ENCODE data around the gene SAP30BP. TPM values are rescaled to one million over a fixed set of nuclear protein-coding genes. Genes with fewer than 3 reads are reported as not detected.

SAP30BP gene
- total RNA-seq, 1 donor: 45.8 TPM

GRCh38 chr17:75755205-75755901, 88.2 kb downstream of the SAP30BP start:
- TF ChIP-seq CTCF (IDR thresholded peaks at IDR 0.05; ENCODE audit: insufficient read depth, low read length): no peak
- H3K4me3 ChIP-seq (ENCODE audit: low read depth, low read length): no peak overlapping the region
- DNase-seq (ENCODE audit: low read depth): no peak

GRCh38 chr17:75755990-75756389, 88.9 kb downstream of the SAP30BP start:
- DNase-seq (ENCODE audit: low read depth): no peak
- no peak overlapping the region for H3K4me3 ChIP-seq (ENCODE audit: low read depth, low read length)
- no peak for TF ChIP-seq CTCF (IDR thresholded peaks at IDR 0.05; ENCODE audit: insufficient read depth, low read length)

GRCh38 chr17:75756451-75757085, 89.4 kb downstream of the SAP30BP start:
- no peak for TF ChIP-seq CTCF (IDR thresholded peaks at IDR 0.05; ENCODE audit: insufficient read depth, low read length)
- DNase-seq (ENCODE audit: low read depth): no peak
- H3K4me3 ChIP-seq (ENCODE audit: low read depth, low read length): no peak overlapping the region

- no peak for DNase-seq (ENCODE audit: low read depth)
- no peak for TF ChIP-seq CTCF (IDR thresholded peaks at IDR 0.05; ENCODE audit: insufficient read depth, low read length)
- H3K4me3 ChIP-seq (ENCODE audit: low read depth, low read length): no peak overlapping the region
These were observed 90.0 kb downstream of the SAP30BP start for GRCh38 chr17:75757086-75757681.

Other genes starting within 250 kb of the SAP30BP start
- 29.7 and 80.4 TPM in 2 replicates for gene TMEM94, start 210.7 kb upstream of the SAP30BP start, total RNA-seq (ENCODE audit: low replicate concordance)
- 5.6 and 8.0 TPM in 2 replicates for gene CASKIN2, start 151.8 kb upstream of the SAP30BP start, total RNA-seq (ENCODE audit: low replicate concordance)
- 8.0 and 11.4 TPM in 2 replicates for gene TSEN54, start 150.8 kb upstream of the SAP30BP start, total RNA-seq (ENCODE audit: low replicate concordance)
- 0.09 TPM in 1 of 2 replicates, not detected in the other for gene LLGL2, start 141.6 kb upstream of the SAP30BP start, total RNA-seq (ENCODE audit: low replicate concordance)
- gene MYO15B, start 79.5 kb upstream of the SAP30BP start, total RNA-seq (ENCODE audit: low replicate concordance): 1.4 and 16.8 TPM in 2 replicates
- gene SMIM5, start 33.9 kb upstream of the SAP30BP start, total RNA-seq (ENCODE audit: low replicate concordance): not detected in 2 replicates
- 17.6 and 22.2 TPM in 2 replicates for gene RECQL5, start 184 bp upstream of the SAP30BP start, total RNA-seq (ENCODE audit: low replicate concordance)
- gene ITGB4, start 54.1 kb downstream of the SAP30BP start, total RNA-seq (ENCODE audit: low replicate concordance): 0.09 and 0.16 TPM in 2 replicates
- 20.6 and 35.9 TPM in 2 replicates for gene GALK1, start 97.9 kb downstream of the SAP30BP start, total RNA-seq (ENCODE audit: low replicate concordance)
- gene UNK, start 117.5 kb downstream of the SAP30BP start, total RNA-seq (ENCODE audit: low replicate concordance): 18.0 and 30.2 TPM in 2 replicates
- 0.54 and 2.3 TPM in 2 replicates for gene UNC13D, start 177.1 kb downstream of the SAP30BP start, total RNA-seq (ENCODE audit: low replicate concordance)
- gene WBP2, start 188.0 kb downstream of the SAP30BP start, total RNA-seq (ENCODE audit: low replicate concordance): 23.3 and 24.1 TPM in 2 replicates
- gene TRIM47, start 211.2 kb downstream of the SAP30BP start, total RNA-seq (ENCODE audit: low replicate concordance): 14.9 and 20.9 TPM in 2 replicates
- gene TRIM65, start 229.6 kb downstream of the SAP30BP start, total RNA-seq (ENCODE audit: low replicate concordance): 7.7 and 11.4 TPM in 2 replicates
- 27.0 and 39.2 TPM in 2 replicates for gene MRPL38, start 237.5 kb downstream of the SAP30BP start, total RNA-seq (ENCODE audit: low replicate concordance)

Data from fibroblast of the aortic adventitia (primary cell).